MM.1S (cell line): ENCODE data around the gene GNAQ.

Experiments used
- DNase-seq: peaks from one replicate; pipeline ENCODE4 v3.0.0-alpha.2; 2015
- H2AFZ ChIP-seq: fragments of 300-600 bp; sonication (generic); 2 replicates; pipeline ENCODE4 v1.6.0; 2016; ENCODE audit warnings: antibody characterized with exemption, low read length
- H3F3A ChIP-seq: fragments of 300-600 bp; sonication (generic); 2 replicates; pipeline ENCODE4 v1.6.1; 2016; ENCODE audit warnings: mild to moderate bottlenecking, antibody characterized with exemption, low read length, moderate library complexity, mixed read lengths; ENCODE audit not compliant: insufficient read depth
- H3K27ac ChIP-seq: fragments of 300-600 bp; sonication (generic); 2 replicates; pipeline ENCODE4 v1.5.1; 2016; ENCODE audit warnings: mild to moderate bottlenecking, low read length
- H3K27me3 ChIP-seq: fragments of 300-600 bp; sonication (generic); replicated peaks from 2 replicates; pipeline ENCODE4 v1.6.0; 2016; ENCODE audit warnings: low read length; ENCODE audit not compliant: insufficient read depth
- H3K36me3 ChIP-seq: fragments of 300-600 bp; sonication (generic); replicated peaks from 2 replicates; pipeline ENCODE4 v1.6.1; 2016; ENCODE audit warnings: mild to moderate bottlenecking, low read length, mixed read lengths; ENCODE audit not compliant: insufficient read depth
- H3K4me1 ChIP-seq: fragments of 300-600 bp; sonication (generic); 2 replicates; pipeline ENCODE4 v1.6.1; 2016; ENCODE audit warnings: low read length, mixed read lengths
- H3K4me2 ChIP-seq: fragments of 300-600 bp; sonication (generic); 2 replicates; pipeline ENCODE4 v1.6.0; 2016; ENCODE audit warnings: low read depth, low read length
- H3K4me3 ChIP-seq: fragments of 300-600 bp; sonication (generic); 2 replicates; pipeline ENCODE4 v1.5.1; 2016; ENCODE audit warnings: low read length, mixed read lengths
- H3K79me2 ChIP-seq: fragments of 300-600 bp; sonication (generic); 2 replicates; pipeline ENCODE4 v1.6.1; 2016; ENCODE audit warnings: mixed run types, low read length, mixed read lengths
- H3K9ac ChIP-seq: fragments of 300-600 bp; sonication (generic); 2 replicates; pipeline ENCODE4 v1.6.1; 2016; ENCODE audit warnings: low read length, mixed read lengths
- H3K9me2 ChIP-seq: fragments of 300-600 bp; sonication (generic); replicated peaks from 2 replicates; pipeline ENCODE4 v1.6.1; 2016; ENCODE audit warnings: mild to moderate bottlenecking, low read length, mixed read lengths; ENCODE audit not compliant: insufficient read depth
- H3K9me3 ChIP-seq: fragments of 300-600 bp; sonication (generic); replicated peaks from 2 replicates; pipeline ENCODE4 v1.6.1; 2016; ENCODE audit warnings: mild to moderate bottlenecking, low read length, mixed read lengths; ENCODE audit not compliant: insufficient read depth
- H4K20me1 ChIP-seq: fragments of 300-600 bp; sonication (generic); 2 replicates; pipeline ENCODE4 v1.6.1; 2016; ENCODE audit warnings: mild to moderate bottlenecking, low read length, moderate library complexity, mixed read lengths; ENCODE audit not compliant: insufficient read depth
- EZH2 ChIP-seq: fragments of 300-600 bp; sonication (generic); optimal IDR thresholded peaks from 2 replicates; pipeline ENCODE3; 2017; ENCODE audit warnings: low read depth, mild to moderate bottlenecking, antibody characterized with exemption, low read length, mixed read lengths
- EZH2phosphoT487 ChIP-seq: fragments of 300-600 bp; sonication (generic); IDR thresholded peaks from 2 replicates; pipeline ENCODE4 v1.6.1; 2018; ENCODE audit warnings: antibody characterized with exemption, low read length
- TF ChIP-seq, protein P1 (sequence below): fragments of 300-600 bp; sonication (generic); IDR thresholded peaks from 2 replicates; pipeline ENCODE4 v1.5.1; 2016; ENCODE audit warnings: antibody characterized with exemption, low read length, mixed read lengths

The GNAQ gene

DNA sequence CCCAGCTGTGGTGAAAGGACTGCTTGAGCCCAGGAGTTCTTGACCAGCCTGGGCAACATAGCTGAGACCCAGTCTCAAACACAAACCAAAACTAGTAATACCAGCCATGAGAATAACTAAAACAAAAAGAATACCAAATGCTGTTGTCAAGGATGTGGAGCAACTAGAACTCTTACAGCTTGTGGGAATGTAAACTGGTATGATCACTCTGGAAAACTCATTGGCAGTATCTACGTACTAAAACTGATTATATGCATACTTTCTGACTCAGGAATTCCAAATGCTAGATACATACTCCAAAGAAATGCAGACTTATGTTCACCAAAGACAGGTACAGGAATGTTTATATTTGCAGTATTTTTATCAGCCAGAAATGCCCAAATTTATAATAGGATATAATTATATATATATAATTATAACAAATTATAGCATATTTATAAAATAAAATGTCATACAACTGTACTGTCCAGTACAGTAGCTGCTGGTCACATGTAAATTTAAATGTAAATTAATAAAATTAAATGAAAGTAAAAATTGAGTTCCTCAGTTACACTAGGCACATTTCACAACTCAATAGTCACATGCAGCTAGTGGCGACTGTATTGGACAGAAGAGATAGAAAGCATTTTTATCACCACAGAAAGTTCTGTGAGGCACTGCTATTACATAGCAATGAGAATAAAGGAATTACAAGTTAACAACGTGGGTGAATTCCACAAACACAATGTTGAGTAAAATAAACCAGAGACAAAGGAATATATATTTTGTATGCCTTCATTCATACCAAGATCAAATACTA lies 118.5 kb downstream of the GNAQ start:
- Histone ChIP-seq H3K9me2 (no peaks in the 10 kb centered on the region), H3K4me2 (no peak overlapping the region), H3K79me2 (no peaks in the 10 kb centered on the region), H4K20me1 (no peaks in the 10 kb centered on the region), H3K36me3 (no peaks in the 10 kb centered on the region), H3K4me3 (no peak overlapping the region), H3K27me3 (no peaks in the 10 kb centered on the region), H3F3A (peaks cover 17% of the 10 kb centered on the region), H2AFZ (no peak overlapping the region), H3K9me3 (no peaks in the 10 kb centered on the region), H3K27ac (no peak overlapping the region), H3K9ac (no peak overlapping the region), H3K4me1 (peaks cover 32% of the 10 kb centered on the region)
- TF ChIP-seq EZH2 (no peak), EZH2phosphoT487 (no peak)
- TF ChIP-seq, protein P1, sequence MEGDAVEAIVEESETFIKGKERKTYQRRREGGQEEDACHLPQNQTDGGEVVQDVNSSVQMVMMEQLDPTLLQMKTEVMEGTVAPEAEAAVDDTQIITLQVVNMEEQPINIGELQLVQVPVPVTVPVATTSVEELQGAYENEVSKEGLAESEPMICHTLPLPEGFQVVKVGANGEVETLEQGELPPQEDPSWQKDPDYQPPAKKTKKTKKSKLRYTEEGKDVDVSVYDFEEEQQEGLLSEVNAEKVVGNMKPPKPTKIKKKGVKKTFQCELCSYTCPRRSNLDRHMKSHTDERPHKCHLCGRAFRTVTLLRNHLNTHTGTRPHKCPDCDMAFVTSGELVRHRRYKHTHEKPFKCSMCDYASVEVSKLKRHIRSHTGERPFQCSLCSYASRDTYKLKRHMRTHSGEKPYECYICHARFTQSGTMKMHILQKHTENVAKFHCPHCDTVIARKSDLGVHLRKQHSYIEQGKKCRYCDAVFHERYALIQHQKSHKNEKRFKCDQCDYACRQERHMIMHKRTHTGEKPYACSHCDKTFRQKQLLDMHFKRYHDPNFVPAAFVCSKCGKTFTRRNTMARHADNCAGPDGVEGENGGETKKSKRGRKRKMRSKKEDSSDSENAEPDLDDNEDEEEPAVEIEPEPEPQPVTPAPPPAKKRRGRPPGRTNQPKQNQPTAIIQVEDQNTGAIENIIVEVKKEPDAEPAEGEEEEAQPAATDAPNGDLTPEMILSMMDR: no peak
- DNase-seq: no peak

DNA sequence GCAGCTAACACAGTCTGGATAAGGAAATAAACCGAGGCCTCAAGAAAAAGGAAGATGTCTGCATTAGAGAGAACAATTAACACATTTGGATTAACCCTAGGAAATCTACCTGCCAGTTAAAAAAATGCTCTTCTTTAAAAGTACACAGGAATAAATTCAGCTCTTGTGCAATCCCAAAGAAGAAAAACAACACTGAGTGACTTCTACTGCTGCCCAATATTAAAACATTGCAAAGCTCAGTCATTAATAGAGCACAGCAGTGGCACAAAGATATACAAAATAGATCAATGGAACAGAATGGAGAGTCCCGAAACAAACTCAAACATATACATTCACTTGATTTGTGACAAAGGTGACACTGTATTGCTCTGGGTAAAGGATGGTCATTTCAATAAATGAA lies 119.7 kb downstream of the GNAQ start:
- Histone ChIP-seq H3K79me2 (no peaks in the 10 kb centered on the region), H3K9me2 (no peaks in the 10 kb centered on the region), H3K27me3 (no peaks in the 10 kb centered on the region), H2AFZ (no peak overlapping the region), H3K4me3 (no peak overlapping the region), H3K4me1 (peaks cover 21% of the 10 kb centered on the region), H3K9ac (no peak overlapping the region), H3K27ac (no peak overlapping the region), H4K20me1 (no peaks in the 10 kb centered on the region), H3K36me3 (no peaks in the 10 kb centered on the region), H3K9me3 (no peaks in the 10 kb centered on the region), H3K4me2 (no peak overlapping the region), H3F3A (peaks cover 15% of the 10 kb centered on the region)
- TF ChIP-seq EZH2 (no peak), EZH2phosphoT487 (no peak)
- TF ChIP-seq, protein P1: no peak
- DNase-seq: no peak

DNA sequence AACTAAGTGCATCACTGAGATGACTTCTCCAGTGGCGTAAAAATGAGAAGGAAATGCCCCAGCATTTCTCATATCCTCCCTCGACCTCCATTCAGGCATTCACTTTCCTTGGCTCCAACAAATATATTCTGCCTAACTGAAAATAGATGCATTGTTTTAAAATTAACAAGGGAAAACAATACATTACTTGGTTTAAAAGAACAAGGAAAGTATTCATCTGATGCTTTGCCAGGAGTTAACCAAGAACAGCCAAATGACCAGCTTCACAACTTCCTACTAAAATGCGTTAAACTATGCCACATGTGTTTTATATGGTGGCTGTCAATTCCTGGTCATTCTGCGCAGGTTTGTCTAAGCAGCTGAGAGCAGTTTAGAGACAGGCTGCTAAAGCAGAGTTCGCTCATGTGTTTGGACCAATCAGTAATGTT lies 121.4 kb downstream of the GNAQ start:
- H3K4me3 ChIP-seq: no peak overlapping the region
- H3K27me3 ChIP-seq: no peaks in the 10 kb centered on the region
- peaks cover 6% of the 10 kb centered on the region for H3K4me1 ChIP-seq
- H3K79me2 ChIP-seq: no peaks in the 10 kb centered on the region
- H3K9ac ChIP-seq: no peak overlapping the region
- H3F3A ChIP-seq: 0 out of 2 replicates have a peak, but pooled peaks cover under 1% of the 10 kb centered on the region
- no peaks in the 10 kb centered on the region for H3K36me3 ChIP-seq
- H3K9me3 ChIP-seq: no peaks in the 10 kb centered on the region
- no peak overlapping the region for H3K27ac ChIP-seq
- no peak for DNase-seq
- no peaks in the 10 kb centered on the region for H3K9me2 ChIP-seq
- H2AFZ ChIP-seq: no peak overlapping the region
- H4K20me1 ChIP-seq: no peaks in the 10 kb centered on the region
- TF ChIP-seq, protein P1: no peak
- TF ChIP-seq EZH2: no peak
- no peak for TF ChIP-seq EZH2phosphoT487
- no peak overlapping the region for H3K4me2 ChIP-seq
